Activated CD4-positive, alpha-beta T cell treated with anti-CD3 and anti-CD28 coated beads, Interleukin-2, Interleukin-4, amounts not matched to agents 100 ng/mL and 50 ng/mL, durations not matched to agents 16 hours and 8 hours (primary cell): ENCODE data around the gene SLC25A12.
"Not testable (repeated sequence)": the region's sequence is repeated elsewhere in the genome, so short reads cannot be mapped to it uniquely, and the experiment has no call there.

Experiments used
- DNase-seq: peaks from one replicate; pipeline ENCODE4 v3.0.0-alpha.2; 2020; ENCODE audit warnings: low spot score

SLC25A12 gene

GRCh38 chr2:171824086-171824485, 70.0 kb downstream of the SLC25A12 start:
- no peak for DNase-seq

GRCh38 chr2:171822525-171823322, 71.3 kb downstream of the SLC25A12 start:
- DNase-seq, result no peak

GRCh38 chr2:171819453-171819852, 74.6 kb downstream of the SLC25A12 start:
- no peak for DNase-seq

- DNase-seq, result no peak
Measured at GRCh38 chr2:171814883-171815282, 79.2 kb downstream of the SLC25A12 start.

GRCh38 chr2:171814174-171814573, 79.9 kb downstream of the SLC25A12 start:
- no peak for DNase-seq

GRCh38 chr2:171813729-171814128, 80.3 kb downstream of the SLC25A12 start:
- no peak for DNase-seq

GRCh38 chr2:171813126-171813525, 80.9 kb downstream of the SLC25A12 start:
- no peak for DNase-seq

- no peak for DNase-seq
Measured at GRCh38 chr2:171811245-171811628, 82.8 kb downstream of the SLC25A12 start.

- DNase-seq, result no peak
Measured at GRCh38 chr2:171810422-171811244, 83.4 kb downstream of the SLC25A12 start.

GRCh38 chr2:171808885-171809284, 85.2 kb downstream of the SLC25A12 start:
- DNase-seq, result not testable (repeated sequence)

GRCh38 chr2:171807831-171808393, 86.1 kb downstream of the SLC25A12 start:
- DNase-seq, result no peak

GRCh38 chr2:171807119-171807518, 86.9 kb downstream of the SLC25A12 start:
- DNase-seq, result no peak

GRCh38 chr2:171804456-171804855, 89.6 kb downstream of the SLC25A12 start:
- DNase-seq, result no peak

- DNase-seq, result no peak
Measured at GRCh38 chr2:171803757-171804156, 90.3 kb downstream of the SLC25A12 start.

GRCh38 chr2:171800639-171801038, 93.4 kb downstream of the SLC25A12 start:
- no peak for DNase-seq

GRCh38 chr2:171798156-171798820, 95.8 kb downstream of the SLC25A12 start:
- DNase-seq, result peak; percentile 24

GRCh38 chr2:171794918-171795317, 99.1 kb downstream of the SLC25A12 start:
- DNase-seq, result no peak

GRCh38 chr2:171793691-171794678, 100.1 kb downstream of the SLC25A12 start:
- no peak for DNase-seq

- DNase-seq, result no peak
Measured at GRCh38 chr2:171792886-171793580, 101.0 kb downstream of the SLC25A12 start.

- no peak for DNase-seq
Measured at GRCh38 chr2:171792157-171792556, 101.9 kb downstream of the SLC25A12 start.
